Measurements from ENCODE around the gene FRAT1.
A peak's percentile ranks its signal among the peaks of the same experiment; 100 is the strongest.

FRAT1 gene

DNA sequence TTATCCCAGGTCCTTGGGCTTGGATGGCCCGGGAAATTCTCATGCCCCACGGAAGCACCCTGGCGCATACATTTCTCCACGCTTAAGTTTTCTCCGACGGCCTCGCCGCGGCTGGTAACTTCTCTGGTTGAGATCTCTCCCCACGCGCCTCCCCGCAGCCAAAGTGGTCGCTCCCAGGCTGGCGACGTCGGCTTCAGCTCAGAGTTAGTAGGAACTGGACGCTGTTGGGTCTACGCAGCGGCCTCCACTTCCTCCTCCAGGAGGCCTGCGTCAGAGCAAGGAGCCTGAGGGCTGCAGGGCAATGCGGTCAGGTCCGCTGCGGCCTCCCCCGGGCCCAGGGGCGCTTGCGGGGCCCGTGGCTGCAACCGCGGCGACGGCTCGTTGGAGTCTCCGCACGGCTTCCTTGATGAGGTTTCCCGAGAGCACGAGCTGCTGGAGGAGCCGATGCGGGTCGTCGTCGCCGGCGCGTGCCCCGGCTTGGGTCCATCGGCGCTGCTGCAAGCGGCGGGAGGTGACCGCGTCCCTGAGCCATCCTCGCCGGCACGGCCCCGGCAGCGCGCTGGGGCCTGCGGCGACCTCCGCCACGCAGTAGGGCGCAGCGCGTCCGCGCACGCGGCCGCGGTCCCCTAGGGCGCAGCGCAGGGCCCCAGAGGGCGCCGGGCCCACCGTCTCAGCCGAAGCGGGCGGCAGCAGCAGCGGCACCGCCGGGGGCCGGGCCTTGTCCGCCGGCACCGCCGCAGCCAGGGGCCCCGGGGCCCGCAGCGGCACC, 14.7 kb downstream of the FRAT1 start:
- Histone ChIP-seq H3K9me3 (ENCODE audit: severe bottlenecking) (no peaks in the 10 kb centered on the region), H3K27ac (ENCODE audit: poor library complexity, severe bottlenecking) (peak overlapping the region; percentile 59), H3K4me3 (ENCODE audit: severe bottlenecking) (peak overlapping the region; percentile 87), H3K4me1 (ENCODE audit: insufficient read depth, poor library complexity, severe bottlenecking) (peaks cover 12% of the 10 kb centered on the region), H3K36me3 (ENCODE audit: low read depth) (no peaks in the 10 kb centered on the region), H3K27me3 (ENCODE audit: insufficient read depth, poor library complexity, severe bottlenecking) (no peaks in the 10 kb centered on the region)
- ATAC-seq (ENCODE audit: low read depth), result peak; percentile 32
- no peak for DNase-seq (ENCODE audit: low spot score)
- TF ChIP-seq, protein P1, sequence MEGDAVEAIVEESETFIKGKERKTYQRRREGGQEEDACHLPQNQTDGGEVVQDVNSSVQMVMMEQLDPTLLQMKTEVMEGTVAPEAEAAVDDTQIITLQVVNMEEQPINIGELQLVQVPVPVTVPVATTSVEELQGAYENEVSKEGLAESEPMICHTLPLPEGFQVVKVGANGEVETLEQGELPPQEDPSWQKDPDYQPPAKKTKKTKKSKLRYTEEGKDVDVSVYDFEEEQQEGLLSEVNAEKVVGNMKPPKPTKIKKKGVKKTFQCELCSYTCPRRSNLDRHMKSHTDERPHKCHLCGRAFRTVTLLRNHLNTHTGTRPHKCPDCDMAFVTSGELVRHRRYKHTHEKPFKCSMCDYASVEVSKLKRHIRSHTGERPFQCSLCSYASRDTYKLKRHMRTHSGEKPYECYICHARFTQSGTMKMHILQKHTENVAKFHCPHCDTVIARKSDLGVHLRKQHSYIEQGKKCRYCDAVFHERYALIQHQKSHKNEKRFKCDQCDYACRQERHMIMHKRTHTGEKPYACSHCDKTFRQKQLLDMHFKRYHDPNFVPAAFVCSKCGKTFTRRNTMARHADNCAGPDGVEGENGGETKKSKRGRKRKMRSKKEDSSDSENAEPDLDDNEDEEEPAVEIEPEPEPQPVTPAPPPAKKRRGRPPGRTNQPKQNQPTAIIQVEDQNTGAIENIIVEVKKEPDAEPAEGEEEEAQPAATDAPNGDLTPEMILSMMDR (IDR thresholded peaks at IDR 0.05; ENCODE audit: poor library complexity, severe bottlenecking), result no peak

GRCh38 chr10:97334370-97335175, 15.5 kb downstream of the FRAT1 start, which contains the start of gene FRAT2:
Gene FRAT2, minus strand, starts transcription at chr10:97334729. Its CDS starts 157 bp downstream, at chr10:97334572.
- H3K27ac ChIP-seq (ENCODE audit: poor library complexity, severe bottlenecking), result peak within 1 kb of the TSS; percentile 59
- peak within 1 kb of the TSS; percentile 87 for H3K4me3 ChIP-seq (ENCODE audit: severe bottlenecking)
- TF ChIP-seq, protein P1 (IDR thresholded peaks at IDR 0.05; ENCODE audit: poor library complexity, severe bottlenecking), result no peak
- H3K36me3 ChIP-seq (ENCODE audit: low read depth), result no peaks in the 10 kb centered on the region
- peaks cover 12% of the 10 kb centered on the region for H3K4me1 ChIP-seq (ENCODE audit: insufficient read depth, poor library complexity, severe bottlenecking)
- ATAC-seq (ENCODE audit: low read depth) (peak; percentile 75), DNase-seq (ENCODE audit: low spot score) (peak; percentile 87)
- H3K9me3 ChIP-seq (ENCODE audit: severe bottlenecking), result no peaks in the 10 kb centered on the region
- H3K27me3 ChIP-seq (ENCODE audit: insufficient read depth, poor library complexity, severe bottlenecking), result no peaks in the 10 kb centered on the region

DNA sequence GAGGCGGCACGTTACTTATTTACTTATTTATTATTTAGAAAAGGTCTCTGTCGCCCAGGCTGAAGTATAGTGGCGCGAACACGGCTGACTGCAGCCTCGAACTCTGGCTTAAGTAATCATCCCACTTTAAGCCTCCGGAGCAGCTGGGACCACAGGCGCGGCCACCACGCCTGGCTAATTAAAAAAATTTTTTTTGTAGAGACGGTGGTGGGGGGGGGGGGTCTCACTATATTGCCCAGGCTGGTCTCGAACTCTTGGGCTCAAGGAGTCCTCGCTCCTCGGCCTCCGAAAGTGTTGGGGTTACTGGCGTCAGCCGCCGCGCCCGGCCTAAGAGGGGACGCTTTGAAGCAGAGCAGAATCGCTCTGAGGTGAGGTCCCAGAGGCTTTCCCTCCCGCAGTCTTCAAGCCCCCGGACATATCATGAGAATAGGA, 16.1 kb downstream of the FRAT1 start:
- ATAC-seq (ENCODE audit: low read depth), result no peak
- no peak for DNase-seq (ENCODE audit: low spot score)
- Histone ChIP-seq H3K27ac (ENCODE audit: poor library complexity, severe bottlenecking) (peak overlapping the region; percentile 59), H3K36me3 (ENCODE audit: low read depth) (no peaks in the 10 kb centered on the region), H3K4me3 (ENCODE audit: severe bottlenecking) (peak overlapping the region; percentile 87), H3K4me1 (ENCODE audit: insufficient read depth, poor library complexity, severe bottlenecking) (peaks cover 12% of the 10 kb centered on the region), H3K9me3 (ENCODE audit: severe bottlenecking) (no peaks in the 10 kb centered on the region), H3K27me3 (ENCODE audit: insufficient read depth, poor library complexity, severe bottlenecking) (no peaks in the 10 kb centered on the region)
- TF ChIP-seq, protein P1 (IDR thresholded peaks at IDR 0.05; ENCODE audit: poor library complexity, severe bottlenecking), result no peak

GRCh38 chr10:97336006-97336405, 16.9 kb downstream of the FRAT1 start:
- H3K4me3 ChIP-seq (ENCODE audit: severe bottlenecking), result no peak overlapping the region
- peaks cover 12% of the 10 kb centered on the region for H3K4me1 ChIP-seq (ENCODE audit: insufficient read depth, poor library complexity, severe bottlenecking)
- DNase-seq (ENCODE audit: low spot score), result no peak

More at GRCh38 chr10:97336006-97336405, 16.9 kb downstream of the FRAT1 start:
- Histone ChIP-seq H3K36me3 (ENCODE audit: low read depth) (no peaks in the 10 kb centered on the region), H3K27ac (ENCODE audit: poor library complexity, severe bottlenecking) (no peak overlapping the region), H3K27me3 (ENCODE audit: insufficient read depth, poor library complexity, severe bottlenecking) (no peaks in the 10 kb centered on the region), H3K9me3 (ENCODE audit: severe bottlenecking) (no peaks in the 10 kb centered on the region)
- TF ChIP-seq, protein P1 (IDR thresholded peaks at IDR 0.05; ENCODE audit: poor library complexity, severe bottlenecking), result no peak
- no peak for ATAC-seq (ENCODE audit: low read depth)
